ENCODE results near the gene TMEM170A.

The TMEM170A gene

GRCh38 chr16:75398333-75398732 is 66.2 kb downstream of the TMEM170A start:
- no peak for DNase-seq

- DNase-seq, result no peak
Observed at GRCh38 chr16:75394941-75395340, 69.5 kb downstream of the TMEM170A start.

All from central memory CD4-positive, alpha-beta T cell (primary cell).